Nephron (organoid): ENCODE data around the gene CNPY1.

Experiments used
- H3K27ac Mint-ChIP-seq, 3 experiments: 2 replicates each; pipeline ENCODE4 v1.8.0; 2020; ENCODE audit warnings: mixed read lengths in 3 of 3, mild to moderate bottlenecking in 2 of 3, moderate library complexity in 1 of 3
- H3K27me3 Mint-ChIP-seq: 2 replicates; pipeline ENCODE4 v1.8.0; 2021; ENCODE audit warnings: low read depth, mild to moderate bottlenecking, moderate library complexity, mixed read lengths
- H3K36me3 Mint-ChIP-seq: 2 replicates; pipeline ENCODE4 v1.8.0; 2020; ENCODE audit warnings: low read depth, mixed read lengths
- H3K4me1 Mint-ChIP-seq: 2 replicates; pipeline ENCODE4 v1.8.0; 2020; ENCODE audit warnings: mixed read lengths
- H3K4me3 Mint-ChIP-seq, 3 experiments: 2 replicates each; pipeline ENCODE4 v1.8.0; 2020; ENCODE audit warnings: mild to moderate bottlenecking in 3 of 3, mixed read lengths in 3 of 3, moderate library complexity in 2 of 3
- H3K9me3 Mint-ChIP-seq: 2 replicates; pipeline ENCODE4 v1.8.0; 2020; ENCODE audit warnings: mixed read lengths
- TF ChIP-seq, protein P1 (sequence below), 3 experiments: fragments of 200-600 bp; sonication (generic); IDR thresholded peaks; one replicate each; pipeline ENCODE4 v1.5.0; 2021; ENCODE audit warnings: antibody characterized with exemption in 3 of 3; ENCODE audit not compliant: unreplicated experiment in 3 of 3

The CNPY1 gene

DNA sequence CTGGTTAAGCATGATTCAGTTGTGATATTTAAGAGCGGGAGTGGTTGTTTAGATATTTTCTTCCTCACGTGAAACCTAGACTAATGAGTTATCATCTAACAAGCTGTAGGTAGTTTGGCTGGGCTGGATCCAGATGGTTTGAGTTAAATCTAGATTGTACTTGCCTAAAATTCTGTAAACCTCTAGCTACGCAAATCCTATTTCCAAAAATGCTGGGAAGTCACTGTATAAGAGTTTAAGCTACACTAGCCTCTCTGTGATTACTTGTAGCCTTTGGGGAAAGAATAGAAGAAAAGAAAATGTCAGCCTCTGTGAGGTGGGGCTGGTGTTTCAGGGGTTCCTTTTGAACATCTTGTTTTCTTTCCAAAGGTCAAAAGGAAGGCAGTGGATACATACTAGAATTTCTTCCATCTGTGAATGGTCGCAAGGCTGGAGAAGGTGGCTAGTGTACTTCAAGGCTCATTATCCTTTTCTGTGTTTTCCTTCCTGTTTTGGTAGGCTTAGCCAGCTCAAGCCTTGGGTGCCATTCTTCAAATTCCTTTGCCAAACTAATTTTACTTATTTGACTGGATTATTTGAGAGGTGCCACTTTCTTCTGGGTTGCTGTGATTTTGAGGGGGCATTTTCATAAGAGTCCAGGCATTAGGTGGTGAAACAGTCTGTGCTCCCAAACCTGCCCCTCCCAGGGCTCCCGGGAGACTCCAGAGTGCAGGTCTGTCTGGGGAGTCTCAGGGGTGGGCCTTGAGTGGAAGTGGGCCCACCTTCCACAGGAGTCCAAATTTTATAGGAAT, 93.7 kb downstream of the CNPY1 start:
- TF ChIP-seq, protein P1, sequence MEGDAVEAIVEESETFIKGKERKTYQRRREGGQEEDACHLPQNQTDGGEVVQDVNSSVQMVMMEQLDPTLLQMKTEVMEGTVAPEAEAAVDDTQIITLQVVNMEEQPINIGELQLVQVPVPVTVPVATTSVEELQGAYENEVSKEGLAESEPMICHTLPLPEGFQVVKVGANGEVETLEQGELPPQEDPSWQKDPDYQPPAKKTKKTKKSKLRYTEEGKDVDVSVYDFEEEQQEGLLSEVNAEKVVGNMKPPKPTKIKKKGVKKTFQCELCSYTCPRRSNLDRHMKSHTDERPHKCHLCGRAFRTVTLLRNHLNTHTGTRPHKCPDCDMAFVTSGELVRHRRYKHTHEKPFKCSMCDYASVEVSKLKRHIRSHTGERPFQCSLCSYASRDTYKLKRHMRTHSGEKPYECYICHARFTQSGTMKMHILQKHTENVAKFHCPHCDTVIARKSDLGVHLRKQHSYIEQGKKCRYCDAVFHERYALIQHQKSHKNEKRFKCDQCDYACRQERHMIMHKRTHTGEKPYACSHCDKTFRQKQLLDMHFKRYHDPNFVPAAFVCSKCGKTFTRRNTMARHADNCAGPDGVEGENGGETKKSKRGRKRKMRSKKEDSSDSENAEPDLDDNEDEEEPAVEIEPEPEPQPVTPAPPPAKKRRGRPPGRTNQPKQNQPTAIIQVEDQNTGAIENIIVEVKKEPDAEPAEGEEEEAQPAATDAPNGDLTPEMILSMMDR (IDR thresholded peaks at IDR 0.05; ENCODE audit: unreplicated experiment in 3 of 3), result no peak
- H3K27me3 Mint-ChIP-seq, result peaks cover 99% of the 10 kb centered on the region
- peaks cover 31% of the 10 kb centered on the region for H3K4me1 Mint-ChIP-seq
- H3K27ac Mint-ChIP-seq, result no peak overlapping the region
- no peaks in the 10 kb centered on the region for H3K36me3 Mint-ChIP-seq
- peaks cover 5% of the 10 kb centered on the region for H3K9me3 Mint-ChIP-seq
- no peak overlapping the region for H3K4me3 Mint-ChIP-seq

DNA sequence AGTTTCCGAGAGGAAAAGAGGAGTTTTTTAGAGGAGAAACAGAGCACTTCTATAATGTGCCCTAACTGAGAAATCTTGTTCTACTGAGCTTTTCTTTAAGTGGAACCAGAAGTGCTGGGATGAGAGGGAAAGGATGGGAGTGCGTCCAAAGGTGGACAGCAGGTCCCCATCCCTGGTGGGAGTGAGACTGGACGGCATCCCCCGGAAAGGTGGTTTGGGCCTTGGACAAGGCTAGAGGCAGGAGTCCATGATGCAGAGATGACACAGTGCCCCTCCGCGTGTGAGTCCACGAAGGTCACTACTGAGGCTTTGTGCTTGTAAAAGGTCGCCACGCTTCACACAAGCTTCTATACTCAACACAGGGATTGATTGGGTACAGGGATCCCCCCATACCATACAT, 94.5 kb downstream of the CNPY1 start:
- peaks cover 31% of the 10 kb centered on the region for H3K4me1 Mint-ChIP-seq
- no peak overlapping the region for H3K27ac Mint-ChIP-seq
- peaks cover 5% of the 10 kb centered on the region for H3K9me3 Mint-ChIP-seq
- TF ChIP-seq, protein P1 (IDR thresholded peaks at IDR 0.05; ENCODE audit: unreplicated experiment in 3 of 3), result no peak
- peaks cover 100% of the 10 kb centered on the region for H3K27me3 Mint-ChIP-seq
- H3K4me3 Mint-ChIP-seq, result peak overlapping the region in 1 of 3 experiments; percentile 12
- H3K36me3 Mint-ChIP-seq, result no peaks in the 10 kb centered on the region
